DLD1 (cell line): ENCODE results near the gene TENM4.

Experiments used
- in situ Hi-C: cut with HindIII; loops from 2 replicates; pipeline ENCODE4 v1.10.0; 2017; ENCODE audit warnings: low sequenced_read_pairs

TENM4 gene

GRCh38 chr11:79440571-79441460 lies at the start of gene TENM4:
TENM4 (minus strand) TSS chr11:79441030; CDS start chr11:79069944, 371,086 bp downstream.
- in situ Hi-C loops, result no loop called here

GRCh38 chr11:79488286-79488685 lies 47.5 kb upstream of the TENM4 start:
- in situ Hi-C loops, result no loop called here

GRCh38 chr11:79487412-79487811 lies 46.6 kb upstream of the TENM4 start:
- in situ Hi-C loops, result no loop called here

- in situ Hi-C loops, result no loop called here
Observed at GRCh38 chr11:79486242-79486984, 45.6 kb upstream of the TENM4 start.

GRCh38 chr11:79485694-79486093 lies 44.9 kb upstream of the TENM4 start:
- in situ Hi-C loops, result no loop called here

GRCh38 chr11:79484872-79485271 lies 44.0 kb upstream of the TENM4 start:
- in situ Hi-C loops, result no loop called here

GRCh38 chr11:79482800-79483199 lies 42.0 kb upstream of the TENM4 start:
- in situ Hi-C loops, result no loop called here

- in situ Hi-C loops, result no loop called here
Observed at GRCh38 chr11:79481795-79482194, 41.0 kb upstream of the TENM4 start.

GRCh38 chr11:79480864-79481263 lies 40.0 kb upstream of the TENM4 start:
- in situ Hi-C loops, result no loop called here

GRCh38 chr11:79472819-79473529 lies 32.1 kb upstream of the TENM4 start:
- in situ Hi-C loops, result no loop called here

GRCh38 chr11:79471071-79471844 lies 30.4 kb upstream of the TENM4 start:
- in situ Hi-C loops, result no loop called here

GRCh38 chr11:79470161-79470560 lies 29.3 kb upstream of the TENM4 start:
- in situ Hi-C loops, result no loop called here

- in situ Hi-C loops, result no loop called here
Observed at GRCh38 chr11:79467761-79468160, 26.9 kb upstream of the TENM4 start.

- in situ Hi-C loops, result no loop called here
Observed at GRCh38 chr11:79466411-79466810, 25.6 kb upstream of the TENM4 start.

- in situ Hi-C loops, result no loop called here
Observed at GRCh38 chr11:79465160-79465559, 24.3 kb upstream of the TENM4 start.

- in situ Hi-C loops, result no loop called here
Observed at GRCh38 chr11:79461666-79462645, 21.1 kb upstream of the TENM4 start.

- in situ Hi-C loops, result no loop called here
Observed at GRCh38 chr11:79461144-79461543, 20.3 kb upstream of the TENM4 start.

- in situ Hi-C loops, result no loop called here
Observed at GRCh38 chr11:79458709-79459108, 17.9 kb upstream of the TENM4 start.

GRCh38 chr11:79456501-79456900 lies 15.7 kb upstream of the TENM4 start:
- in situ Hi-C loops, result no loop called here
